Psoas muscle (tissue), 8 donors: Measurements from ENCODE around the gene DIP2C. TPM values are rescaled to one million over a fixed set of nuclear protein-coding genes. Genes with fewer than 3 reads are reported as not detected.
"Not testable (repeated sequence)": the region's sequence is repeated elsewhere in the genome, so short reads cannot be mapped to it uniquely, and the experiment has no call there.

Experiments
- ATAC-seq, 4 donors: fragments of 200-7000 bp; cut with Tn5 transposase; one replicate each; pipeline ENCODE4 v1.9.1; 2020; ENCODE audit warnings: moderate library complexity in 3 of 4, mild to moderate bottlenecking in 2 of 4
- DNase-seq, 2 donors: peaks; one replicate each; pipeline ENCODE4 v3.0.0-alpha.2; 2020
- H3K27ac ChIP-seq: fragments of 200-600 bp; one replicate; pipeline ENCODE4 v1.8.0; 2022
- H3K27me3 ChIP-seq, 3 donors: fragments of 200-600 bp in 1 of 3; one replicate each; pipeline versions ENCODE4 v1.6.1 to v1.8.0; 2013 to 2022; ENCODE audit warnings: low read length in 2 of 3, mild to moderate bottlenecking in 2 of 3, moderate library complexity in 1 of 3; ENCODE audit not compliant: insufficient read depth in 3 of 3
- H3K36me3 ChIP-seq, 2 donors: fragments of 200-600 bp in 1 of 2; one replicate each; pipeline versions ENCODE4 v1.6.1 to v1.8.0; 2013 to 2022; ENCODE audit warnings: low read depth in 1 of 2, mild to moderate bottlenecking in 1 of 2, moderate library complexity in 1 of 2; ENCODE audit not compliant: insufficient read depth in 1 of 2
- H3K4me1 ChIP-seq: fragments of 200-600 bp; one replicate; pipeline ENCODE4 v1.8.0; 2022
- H3K4me3 ChIP-seq: fragments of 200-600 bp; one replicate; pipeline ENCODE4 v1.8.0; 2022; ENCODE audit warnings: mild to moderate bottlenecking
- H3K9me3 ChIP-seq: fragments of 200-600 bp; one replicate; pipeline ENCODE4 v1.8.0; 2022
- CTCF ChIP-seq: fragments of 200-600 bp; IDR thresholded peaks from one replicate; pipeline ENCODE4 v1.8.0; 2022; ENCODE audit warnings: antibody characterized with exemption
- WGBS, 3 donors: extraction: QIAGEN DNeasy Blood & Tissue Kit; methylation state at CpG; one replicate each; pipeline versions ENCODE4 v1.1.6 to v1.1.7; 2013; 5-methylcytosine and 5-hydroxymethylcytosine counted together
- intact Hi-C, 2 donors: fragments of 100-400 bp; cut with DNase I; formaldehyde crosslinking; loops; one replicate each; pipeline versions ENCODE4 v1.11.0 to v1.14.2; 2022
- polyA plus RNA-seq, 3 donors: library from polyadenylated mRNA; stranded (reverse); fragments of 200-250 nt; gene quantifications; one replicate each; pipeline ENCODE4 v1.2.3, GENCODE V29; 2013
- total RNA-seq, 4 donors: library from RNA; stranded (reverse); fragmentation: NEBNext Ultra II Directional in 2 of 4; extraction: Animal tissue kit (Norgen Biotek cat#: 25700) in 2 of 4; gene quantifications; one replicate each; pipeline versions ENCODE4 v1.2.1 to v1.2.4, GENCODE V29; 2021 to 2023
- donor health status: healthy with polysubstance abuse.
- donor health status: DM: no; HTN: no; CAD: no; lungs with moderate emphysema.
- donor health status: Bipolar disorder and iron deficiency.
- donor health status: healthy.
- donor health status: DM: yes; HTN: yes; CAD: no.
- donor health status: DM: no; HTN: no; CAD: no.
- donor health status: DM: no; HTN: no; CAD: no.
- donor health status: DM: yes; HTN: yes; CAD: no.

The DIP2C gene
- total and polyA plus RNA-seq, 7 donors, result 7.7 to 32.0 (median 25.0) TPM

- DNase-seq, result no peak
- Histone ChIP-seq H3K36me3 (peaks cover 0 to 25% of the 10 kb centered on the region in 2 donors), H3K27ac (no peak overlapping the region), H3K4me1 (no peaks in the 10 kb centered on the region), H3K27me3 (no peaks in the 10 kb centered on the region), H3K4me3 (no peak overlapping the region), H3K9me3 (no peaks in the 10 kb centered on the region)
- no peak for TF ChIP-seq CTCF
- no peak for ATAC-seq
- 95 to 99% (median 98%) methylated on average over 9 of the region's 9 CpGs for WGBS, 3 donors
- intact Hi-C loops, result no loop called here
Observed at GRCh38 chr10:301536-301935, 387.9 kb downstream of the DIP2C start.

DNA sequence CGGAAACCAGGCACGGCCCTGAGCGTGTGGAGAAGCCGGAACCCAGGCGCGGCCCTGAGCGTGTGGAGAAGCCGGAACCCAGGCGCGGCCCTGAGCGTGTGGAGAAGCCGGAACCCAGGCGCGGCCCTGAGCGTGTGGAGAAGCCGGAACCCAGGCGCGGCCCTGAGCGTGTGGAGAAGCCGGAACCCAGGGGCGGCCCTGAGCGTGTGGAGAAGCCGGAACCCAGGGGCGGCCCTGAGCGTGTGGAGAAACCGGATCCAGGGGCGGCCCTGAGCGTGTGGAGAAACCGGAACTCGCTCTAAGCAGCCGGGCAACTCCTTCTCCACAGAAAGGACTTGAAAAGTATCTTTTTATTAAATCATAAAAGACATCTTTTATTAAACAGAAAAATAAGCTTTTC lies 388.9 kb downstream of the DIP2C start:
- ATAC-seq, intact Hi-C loops, H3K9me3 ChIP-seq, H3K4me1 ChIP-seq, H3K27me3 ChIP-seq, DNase-seq, H3K27ac ChIP-seq, H3K4me3 ChIP-seq: not testable (repeated sequence)
- peaks cover 0 to 21% of the 10 kb centered on the region in 2 donors for H3K36me3 ChIP-seq
- WGBS, 3 donors, result 96 to 98% (median 98%) methylated on average over 18 to 30 of the region's 31 CpGs

DNA sequence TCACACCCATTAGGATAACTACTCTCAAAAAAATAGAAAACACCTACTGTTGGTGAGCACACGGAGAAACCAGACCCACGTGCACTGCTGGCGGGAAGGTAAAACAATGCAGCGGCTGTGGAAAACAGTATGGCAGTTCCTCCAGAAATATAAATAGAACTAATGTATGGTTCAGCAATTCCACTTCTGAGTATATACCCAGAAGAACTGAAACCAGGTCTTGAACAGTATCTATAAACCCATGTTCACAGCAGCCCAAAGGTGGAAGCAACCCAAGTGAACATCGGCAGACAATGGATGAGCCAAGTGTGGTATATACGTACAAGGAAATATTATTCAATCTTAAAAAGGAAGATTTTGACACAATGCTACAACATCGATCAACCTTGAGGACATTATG lies 389.5 kb downstream of the DIP2C start:
- DNase-seq, result no peak
- no peaks in the 10 kb centered on the region for H3K27me3 ChIP-seq
- H3K27ac ChIP-seq, result no peak overlapping the region
- intact Hi-C loops, result no loop called here
- no peak for TF ChIP-seq CTCF
- H3K36me3 ChIP-seq, result peaks cover 0 to 19% of the 10 kb centered on the region in 2 donors
- ATAC-seq, result no peak
- no peak overlapping the region for H3K4me3 ChIP-seq
- 96 to 99% (median 97%) methylated on average over 7 of the region's 7 CpGs for WGBS, 3 donors
- H3K9me3 ChIP-seq, result no peaks in the 10 kb centered on the region
- H3K4me1 ChIP-seq, result no peaks in the 10 kb centered on the region

DNA sequence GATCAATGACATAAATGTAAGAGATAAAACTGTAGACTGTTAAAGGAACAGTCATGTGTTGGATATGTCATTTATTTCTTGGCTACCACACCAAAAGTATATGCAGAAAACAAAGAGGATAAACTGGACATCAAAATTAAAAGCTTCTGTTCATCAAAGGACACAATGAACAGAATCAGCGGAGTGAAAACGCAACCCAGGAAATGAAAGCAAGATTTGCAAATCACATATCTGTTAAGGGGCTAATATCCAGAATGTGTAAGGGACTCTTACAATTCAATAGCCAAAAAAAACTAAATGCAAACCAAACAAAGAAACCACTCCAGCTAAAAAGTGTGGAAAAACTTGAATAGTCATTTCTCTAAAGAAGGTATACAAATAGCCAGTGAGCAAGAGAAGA lies 390.0 kb downstream of the DIP2C start:
- H3K27me3 ChIP-seq, result no peaks in the 10 kb centered on the region
- H3K9me3 ChIP-seq, result no peaks in the 10 kb centered on the region
- H3K4me1 ChIP-seq, result no peaks in the 10 kb centered on the region
- H3K4me3 ChIP-seq, result no peak overlapping the region
- DNase-seq (no peak), ATAC-seq (no peak)
- 97 to 99% (median 98%) methylated on average over 2 of the region's 2 CpGs for WGBS, 3 donors
- H3K36me3 ChIP-seq, result peaks cover 0 to 16% of the 10 kb centered on the region in 2 donors
- TF ChIP-seq CTCF, result no peak
- intact Hi-C loops, result no loop called here
- no peak overlapping the region for H3K27ac ChIP-seq

DNA sequence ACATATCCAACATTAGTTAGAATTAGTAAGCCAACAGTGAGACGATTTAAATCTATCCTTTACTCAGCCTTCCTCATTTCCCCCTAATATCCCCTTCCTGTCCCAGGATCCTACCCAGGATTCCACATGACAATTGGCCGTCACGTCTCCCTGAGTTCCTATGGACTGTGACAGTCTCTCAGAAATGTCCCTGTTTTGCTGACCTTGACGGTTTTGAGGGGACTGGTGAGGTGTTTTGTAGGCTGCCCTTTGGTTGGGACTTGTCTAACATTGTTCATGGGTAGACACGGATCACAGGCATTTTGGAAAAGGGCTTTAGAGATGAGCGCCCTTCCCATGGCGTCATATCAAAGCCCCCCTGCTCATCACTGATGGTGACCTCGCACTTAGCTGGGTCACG lies 391.4 kb downstream of the DIP2C start:
- WGBS, 3 donors, result 85 to 87% (median 86%) methylated on average over 9 of the region's 9 CpGs
- TF ChIP-seq CTCF, result no peak
- ATAC-seq (no peak), DNase-seq (no peak)
- intact Hi-C loops, result no loop called here
- H3K27me3 ChIP-seq, result no peaks in the 10 kb centered on the region
- H3K27ac ChIP-seq, result no peak overlapping the region
- no peaks in the 10 kb centered on the region for H3K9me3 ChIP-seq
- no peaks in the 10 kb centered on the region for H3K4me1 ChIP-seq
- H3K4me3 ChIP-seq, result no peak overlapping the region
- H3K36me3 ChIP-seq, result peaks cover 0 to 16% of the 10 kb centered on the region in 2 donors
